Brain microvascular endothelial cell (primary cell): ENCODE results near the gene LRRC27.
"Not testable (repeated sequence)": the region's sequence is repeated elsewhere in the genome, so short reads cannot be mapped to it uniquely, and the experiment has no call there.

Experiments
- DNase-seq: peaks from one replicate; pipeline ENCODE4 v3.0.0-alpha.2; 2020
- H3K27ac ChIP-seq: fragments of 250-450 bp; sonication (Bioruptor Pico); 2 replicates; pipeline ENCODE4 v1.5.1; 2020; ENCODE audit warnings: mild to moderate bottlenecking, moderate library complexity
- H3K27me3 ChIP-seq: fragments of 250-450 bp; sonication (Bioruptor Pico); replicated peaks from 2 replicates; pipeline ENCODE4 v1.5.1; 2020; ENCODE audit warnings: mild to moderate bottlenecking
- H3K36me3 ChIP-seq: fragments of 250-450 bp; sonication (Bioruptor Pico); replicated peaks from 2 replicates; pipeline ENCODE4 v1.5.1; 2020; ENCODE audit warnings: mild to moderate bottlenecking
- H3K4me3 ChIP-seq: 2 replicates; pipeline ENCODE4 v1.5.1; 2011; ENCODE audit warnings: low read depth, mild to moderate bottlenecking, control low read depth, low read length, moderate library complexity
- CTCF ChIP-seq: IDR thresholded peaks from 2 replicates; pipeline ENCODE4 v1.5.1; 2011; ENCODE audit warnings: low read depth, mild to moderate bottlenecking, moderate library complexity, low read length, control low read depth, inconsistent platforms; ENCODE audit errors: missing control alignments
- in situ Hi-C: cut with HindIII; loops from 2 replicates; pipeline ENCODE4 v1.10.0; 2017; ENCODE audit warnings: low sequenced_read_pairs, low pct_ligation_motif_present

Gene LRRC27

GRCh38 chr10:132291826-132292225 is 40.2 kb upstream of the LRRC27 start:
- Histone ChIP-seq H3K27me3 (no peaks in the 10 kb centered on the region), H3K27ac (no peak overlapping the region), H3K4me3 (no peak overlapping the region), H3K36me3 (no peaks in the 10 kb centered on the region)
- in situ Hi-C loops, result no loop called here
- no peak for DNase-seq
- no peak for TF ChIP-seq CTCF

GRCh38 chr10:132292287-132293200 is 39.4 kb upstream of the LRRC27 start:
- no peak for TF ChIP-seq CTCF
- Histone ChIP-seq H3K4me3 (no peak overlapping the region), H3K27ac (no peak overlapping the region), H3K36me3 (no peaks in the 10 kb centered on the region), H3K27me3 (no peaks in the 10 kb centered on the region)
- in situ Hi-C loops, result no loop called here
- DNase-seq, result no peak

- H3K27me3 ChIP-seq, result no peaks in the 10 kb centered on the region
- H3K36me3 ChIP-seq, result no peaks in the 10 kb centered on the region
- no peak for DNase-seq
- H3K27ac ChIP-seq, result no peak overlapping the region
- no peak for TF ChIP-seq CTCF
- in situ Hi-C loops, result no loop called here
- H3K4me3 ChIP-seq, result no peak overlapping the region
Measured at GRCh38 chr10:132293201-132293812, 38.7 kb upstream of the LRRC27 start.

GRCh38 chr10:132293813-132294520 is 38.0 kb upstream of the LRRC27 start:
- no peak for TF ChIP-seq CTCF
- no peaks in the 10 kb centered on the region for H3K36me3 ChIP-seq
- DNase-seq, result no peak
- no peak overlapping the region for H3K27ac ChIP-seq
- H3K27me3 ChIP-seq, result no peaks in the 10 kb centered on the region
- in situ Hi-C loops, result no loop called here
- no peak overlapping the region for H3K4me3 ChIP-seq

- H3K27me3 ChIP-seq, result no peaks in the 10 kb centered on the region
- H3K36me3 ChIP-seq, result no peaks in the 10 kb centered on the region
- no peak overlapping the region for H3K27ac ChIP-seq
- DNase-seq, result no peak
- no peak for TF ChIP-seq CTCF
- H3K4me3 ChIP-seq, result no peak overlapping the region
- in situ Hi-C loops, result no loop called here
Measured at GRCh38 chr10:132294561-132295318, 37.3 kb upstream of the LRRC27 start.

GRCh38 chr10:132295481-132295880 is 36.5 kb upstream of the LRRC27 start:
- H3K4me3 ChIP-seq, H3K27me3 ChIP-seq, H3K36me3 ChIP-seq, H3K27ac ChIP-seq, DNase-seq, in situ Hi-C loops: not testable (repeated sequence)
